Prostate gland (tissue), 2 donors: ENCODE data around the gene TBX3.

Experiments
- CTCF ChIP-seq, 4 experiments: fragments of 200-600 bp in 2 of 4; fragments of 450-650 bp in 2 of 4; sonication (generic) in 2 of 4; IDR thresholded peaks; 1 replicate in 3 of 4; 2 replicates in 1 of 4; pipeline ENCODE4 v1.5.1; 2016 to 2019; ENCODE audit warnings: antibody characterized with exemption in 4 of 4, mild to moderate bottlenecking in 2 of 4, moderate library complexity in 2 of 4
- POLR2A ChIP-seq: fragments of 450-650 bp; IDR thresholded peaks from one replicate; pipeline ENCODE4 v1.6.1; 2016; ENCODE audit warnings: antibody characterized with exemption, mild to moderate bottlenecking

- TF ChIP-seq CTCF (IDR thresholded peaks at IDR 0.05) (no peak), POLR2A (peak; percentile 45)
Observed at GRCh38 chr12:114691196-114691595, 7.2 kb upstream of the TBX3 start.
